Upper lobe of right lung (tissue), 1 donor: Measurements from ENCODE around the gene CTSA. TPM values are rescaled to one million over a fixed set of nuclear protein-coding genes. Genes with fewer than 3 reads are reported as not detected.
A peak's percentile ranks its signal among the peaks of the same experiment; 100 is the strongest.

Experiments
- ATAC-seq: fragments of 200-7000 bp; cut with Tn5 transposase; one replicate; pipeline ENCODE4 v1.9.1; 2020; ENCODE audit warnings: mild to moderate bottlenecking, moderate library complexity
- DNase-seq: peaks from one replicate; pipeline ENCODE4 v3.0.0-alpha.2; 2020
- H3K27ac ChIP-seq: fragments of 200-600 bp; one replicate; pipeline ENCODE4 v1.8.0; 2022
- H3K27me3 ChIP-seq: fragments of 200-600 bp; one replicate; pipeline ENCODE4 v1.8.0; 2022; ENCODE audit warnings: mild to moderate bottlenecking
- H3K36me3 ChIP-seq: fragments of 200-600 bp; one replicate; pipeline ENCODE4 v1.8.0; 2022
- H3K4me1 ChIP-seq: fragments of 200-600 bp; one replicate; pipeline ENCODE4 v1.8.0; 2022
- H3K4me3 ChIP-seq: fragments of 200-600 bp; one replicate; pipeline ENCODE4 v1.8.0; 2022; ENCODE audit warnings: mild to moderate bottlenecking
- H3K9me3 ChIP-seq: fragments of 200-600 bp; one replicate; pipeline ENCODE4 v1.8.0; 2022
- CTCF ChIP-seq: fragments of 200-600 bp; IDR thresholded peaks from one replicate; pipeline ENCODE4 v1.8.0; 2022; ENCODE audit warnings: antibody characterized with exemption
- intact Hi-C: fragments of 100-400 bp; cut with DNase I; formaldehyde crosslinking; loops from one replicate; pipeline ENCODE4 v1.11.0; 2022
- total RNA-seq: library from RNA; stranded (reverse); fragmentation: NEBNext Ultra II Directional; extraction: Animal tissue kit (Norgen Biotek cat#: 25700); gene quantifications from one replicate; pipeline ENCODE4 v1.2.1, GENCODE V29; 2021
- donor health status: DM: no; HTN: yes; CAD: no; lungs with severe emphysema.

CTSA gene
- total RNA-seq, 1 donor from 2014 or later = 164 TPM

- Histone ChIP-seq H3K27ac (peak overlapping the region; percentile 100), H3K4me1 (peaks cover 14% of the 10 kb centered on the region), H3K36me3 (peaks cover 14% of the 10 kb centered on the region), H3K9me3 (no peaks in the 10 kb centered on the region), H3K4me3 (peak overlapping the region; percentile 99), H3K27me3 (no peaks in the 10 kb centered on the region)
- ATAC-seq = peak; percentile 52
- intact Hi-C loops = no loop called here
- DNase-seq = peak; percentile 80
- TF ChIP-seq CTCF = peak; percentile 38
Measured at GRCh38 chr20:45933266-45934045, 42.3 kb downstream of the CTSA start.

GRCh38 chr20:45934046-45934585, 43.0 kb downstream of the CTSA start:
- ATAC-seq (peak; percentile 24), DNase-seq (peak; percentile 87)
- Histone ChIP-seq H3K36me3 (peaks cover 20% of the 10 kb centered on the region), H3K27me3 (no peaks in the 10 kb centered on the region), H3K4me1 (peaks cover 14% of the 10 kb centered on the region), H3K4me3 (peak overlapping the region; percentile 99), H3K9me3 (no peaks in the 10 kb centered on the region), H3K27ac (peak overlapping the region; percentile 100)
- intact Hi-C loops = no loop called here
- TF ChIP-seq CTCF = no peak

GRCh38 chr20:45934586-45935415, 43.7 kb downstream of the CTSA start, which contains the start of gene PCIF1:
Gene PCIF1, plus strand, starts transcription at chr20:45934683. Its CDS starts 4,317 bp downstream, at chr20:45939000.
- peak; percentile 99 for DNase-seq
- peaks cover 27% of the 10 kb centered on the region for H3K36me3 ChIP-seq
- H3K27me3 ChIP-seq = no peaks in the 10 kb centered on the region
- peak; percentile 93 for ATAC-seq
- peak within 1 kb of the TSS; percentile 100 for H3K27ac ChIP-seq
- peaks cover 14% of the 10 kb centered on the region for H3K4me1 ChIP-seq
- peak within 1 kb of the TSS; percentile 99 for H3K4me3 ChIP-seq
- intact Hi-C loops = no loop called here
- no peak for TF ChIP-seq CTCF
- H3K9me3 ChIP-seq = no peaks in the 10 kb centered on the region

- TF ChIP-seq CTCF = no peak
- no peaks in the 10 kb centered on the region for H3K9me3 ChIP-seq
- peaks cover 35% of the 10 kb centered on the region for H3K36me3 ChIP-seq
- ATAC-seq = peak; percentile 3
- H3K27me3 ChIP-seq = no peaks in the 10 kb centered on the region
- H3K4me3 ChIP-seq = peak overlapping the region; percentile 99
- H3K4me1 ChIP-seq = peaks cover 14% of the 10 kb centered on the region
- peak overlapping the region; percentile 100 for H3K27ac ChIP-seq
- DNase-seq = no peak
- intact Hi-C loops = no loop called here
Measured at GRCh38 chr20:45935416-45936046, 44.4 kb downstream of the CTSA start.

DNA sequence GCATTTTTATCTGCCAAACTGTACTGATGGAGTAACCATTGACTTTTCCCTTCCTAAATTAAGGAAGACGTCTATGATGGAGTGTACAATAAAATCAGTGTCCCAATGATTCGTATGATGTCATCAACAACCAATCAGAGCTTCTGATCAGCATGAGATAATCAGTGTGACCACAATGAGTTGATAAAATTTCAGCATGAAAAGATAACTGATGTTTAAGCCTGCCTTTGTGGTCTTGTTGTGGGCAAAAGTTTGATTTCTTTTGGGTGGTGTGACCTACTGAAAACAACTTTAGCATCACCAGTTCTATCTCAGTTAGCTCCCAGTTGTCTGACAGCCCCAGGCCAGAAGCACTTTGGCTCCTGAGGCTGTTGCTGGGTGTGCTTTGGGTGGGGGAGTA, 46.6 kb downstream of the CTSA start:
- H3K4me1 ChIP-seq = peaks cover 14% of the 10 kb centered on the region
- ATAC-seq (no peak), DNase-seq (no peak)
- intact Hi-C loops = no loop called here
- H3K36me3 ChIP-seq = peaks cover 57% of the 10 kb centered on the region
- H3K27ac ChIP-seq = no peak overlapping the region
- no peaks in the 10 kb centered on the region for H3K27me3 ChIP-seq
- no peaks in the 10 kb centered on the region for H3K9me3 ChIP-seq
- no peak for TF ChIP-seq CTCF
- H3K4me3 ChIP-seq = no peak overlapping the region
